CD14-positive monocyte (primary cell): ENCODE measurements around the gene KDR. TPM values are rescaled to one million over a fixed set of nuclear protein-coding genes. Genes with fewer than 3 reads are reported as not detected.

Source experiments
- DNase-seq, 3 donors: peaks; one replicate each; pipeline ENCODE4 v3.0.0-alpha.2; 2011 to 2022
- H2AFZ ChIP-seq: 2 replicates; pipeline ENCODE4 v1.6.0; 2012; ENCODE audit warnings: mild to moderate bottlenecking, low read depth, low read length, inconsistent platforms; ENCODE audit not compliant: insufficient read depth, poor library complexity, severe bottlenecking
- H3K27ac ChIP-seq, 2 donors: 1 replicate in 1 of 2; 2 replicates in 1 of 2; pipeline ENCODE4 v1.5.1; 2012 to 2013; ENCODE audit warnings: low read length in 2 of 2, control low read depth in 1 of 2, inconsistent platforms in 1 of 2, low read depth in 1 of 2, mild to moderate bottlenecking in 1 of 2
- H3K27me3 ChIP-seq, 2 donors: one replicate each; pipeline versions ENCODE4 v1.6.0 to v1.6.1; 2011 to 2013; ENCODE audit warnings: low read length in 2 of 2; ENCODE audit not compliant: control insufficient read depth in 2 of 2, insufficient read depth in 2 of 2
- H3K36me3 ChIP-seq, 2 donors: replicated peaks in 1 of 2; 1 replicate in 1 of 2; 2 replicates in 1 of 2; pipeline versions ENCODE4 v1.5.1 to v1.6.1; 2012 to 2013; ENCODE audit warnings: low read length in 2 of 2, control low read depth in 1 of 2, inconsistent platforms in 1 of 2, mild to moderate bottlenecking in 1 of 2; ENCODE audit not compliant: insufficient read depth in 2 of 2, control insufficient read depth in 1 of 2
- H3K4me1 ChIP-seq, 2 donors: 1 replicate in 1 of 2; 2 replicates in 1 of 2; pipeline versions ENCODE4 v1.5.1 to v1.6.1; 2012 to 2013; ENCODE audit warnings: low read length in 2 of 2, control low read depth in 1 of 2, inconsistent platforms in 1 of 2, mild to moderate bottlenecking in 1 of 2, moderate library complexity in 1 of 2; ENCODE audit not compliant: insufficient read depth in 2 of 2, control insufficient read depth in 1 of 2
- H3K4me2 ChIP-seq: replicated peaks from 2 replicates; pipeline ENCODE3; 2012; ENCODE audit warnings: low read length, moderate library complexity, mild to moderate bottlenecking; ENCODE audit not compliant: poor library complexity, severe bottlenecking; ENCODE audit errors: extremely low read depth
- H3K4me3 ChIP-seq, 3 experiments: fragments of 200-600 bp in 1 of 3; sonication (generic) in 1 of 3; replicated peaks in 1 of 3; 1 replicate in 2 of 3; 2 replicates in 1 of 3; pipeline ENCODE4 v1.5.1; 2011 to 2013; ENCODE audit warnings: low read length in 3 of 3, mild to moderate bottlenecking in 3 of 3, control low read depth in 2 of 3, low read depth in 2 of 3, inconsistent platforms in 1 of 3, moderate library complexity in 1 of 3
- H3K79me2 ChIP-seq: 2 replicates; pipeline ENCODE4 v1.6.0; 2012; ENCODE audit warnings: mild to moderate bottlenecking, control low read depth, inconsistent platforms, low read length, moderate library complexity; ENCODE audit not compliant: insufficient read depth
- H3K9ac ChIP-seq: 2 replicates; pipeline ENCODE4 v1.6.0; 2017; ENCODE audit warnings: low read length, mild to moderate bottlenecking; ENCODE audit not compliant: insufficient read depth, poor library complexity, severe bottlenecking
- H3K9me3 ChIP-seq, 2 donors: replicated peaks in 1 of 2; 1 replicate in 1 of 2; 2 replicates in 1 of 2; pipeline versions ENCODE4 v1.5.1 to v1.6.1; 2012 to 2013; ENCODE audit warnings: low read length in 2 of 2, control low read depth in 1 of 2; ENCODE audit not compliant: control insufficient read depth in 1 of 2, insufficient read depth in 1 of 2
- H4K20me1 ChIP-seq: 2 replicates; pipeline ENCODE4 v1.6.0; 2012; ENCODE audit warnings: mild to moderate bottlenecking, low read length, control low read depth, moderate library complexity; ENCODE audit not compliant: insufficient read depth
- H3K27ac Mint-ChIP-seq, 7 donors: one replicate each; pipeline ENCODE4 v1.8.0; 2020; ENCODE audit warnings: mild to moderate bottlenecking in 7 of 7, mixed read lengths in 7 of 7, moderate library complexity in 6 of 7, inconsistent platforms in 2 of 7
- H3K27me3 Mint-ChIP-seq, 3 donors: one replicate each; pipeline ENCODE4 v1.8.0; 2021 to 2022; ENCODE audit warnings: low read depth in 3 of 3, mild to moderate bottlenecking in 3 of 3, mixed read lengths in 3 of 3, moderate library complexity in 3 of 3, inconsistent platforms in 1 of 3
- H3K36me3 Mint-ChIP-seq, 2 donors: one replicate each; pipeline ENCODE4 v1.8.0; 2020; ENCODE audit warnings: mixed read lengths in 2 of 2, inconsistent platforms in 1 of 2, mild to moderate bottlenecking in 1 of 2
- H3K4me1 Mint-ChIP-seq: one replicate; pipeline ENCODE4 v1.8.0; 2020; ENCODE audit warnings: mild to moderate bottlenecking, mixed read lengths
- H3K4me3 Mint-ChIP-seq, 2 donors: one replicate each; pipeline ENCODE4 v1.8.0; 2020; ENCODE audit warnings: mild to moderate bottlenecking in 2 of 2, mixed read lengths in 2 of 2, moderate library complexity in 1 of 2
- H3K9me3 Mint-ChIP-seq, 7 donors: one replicate each; pipeline ENCODE4 v1.8.0; 2020 to 2022; ENCODE audit warnings: mixed read lengths in 7 of 7, mild to moderate bottlenecking in 6 of 7, moderate library complexity in 6 of 7, inconsistent platforms in 2 of 7
- WGBS: methylation state at CpG from one replicate; pipeline ENCODE4 v1.1.5; 2013; ENCODE audit warnings: missing lambda C conversion rate; ENCODE audit not compliant: insufficient coverage; 5-methylcytosine and 5-hydroxymethylcytosine counted together
- intact Hi-C, 2 donors: fragments of 100-400 bp; cut with micrococcal nuclease; formaldehyde crosslinking; loops; one replicate each; pipeline versions ENCODE4 v1.15.0 to v1.15.1; 2023
- polyA plus RNA-seq, 3 donors: library from polyadenylated mRNA; depleted of rRNA in 1 of 3; unstranded in 2 of 3; stranded (reverse) in 1 of 3; fragments of 300-500 nt in 2 of 3; fragments of >200 nt in 1 of 3; fragmentation: Illumina TruSeq in 2 of 3; gene quantifications; 1 replicate in 2 of 3; 2 replicates in 1 of 3; pipeline ENCODE4 v1.2.3, GENCODE V29; 2012 to 2021
- TF ChIP-seq, protein P1 (sequence below): fragments of 200-600 bp; IDR thresholded peaks from one replicate; pipeline ENCODE4 v1.8.0; 2022; ENCODE audit warnings: antibody characterized with exemption, mild to moderate bottlenecking

Gene KDR
- polyA plus RNA-seq, 3 donors, result not detected

DNA sequence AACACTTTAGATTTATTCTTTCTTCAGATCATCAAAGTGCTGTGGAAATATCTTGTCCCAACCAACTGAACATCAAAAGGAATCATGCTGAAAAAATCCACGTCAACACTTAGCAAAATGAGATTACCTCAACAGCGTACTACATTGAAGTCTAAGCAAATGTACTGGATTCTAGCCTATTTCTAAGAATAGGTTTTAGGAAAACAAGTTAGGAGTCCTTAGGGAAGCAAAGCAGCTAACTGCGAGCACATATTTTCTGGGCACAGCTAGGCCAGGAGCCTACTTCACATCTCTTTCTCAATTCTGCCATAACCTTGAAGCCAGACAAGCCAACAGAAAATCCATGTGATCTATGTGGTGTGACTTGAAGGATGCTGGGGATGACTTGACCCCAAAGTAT lies 22.2 kb downstream of the KDR start:
- H3K9me3 Mint-ChIP-seq, result peaks cover 0 to 3% (median 0%) of the 10 kb centered on the region in 7 donors
- Histone ChIP-seq H3K27me3 (peaks cover 0 to 2% of the 10 kb centered on the region in 2 donors), H4K20me1 (no peaks in the 10 kb centered on the region), H3K4me2 (no peak overlapping the region), H2AFZ (no peak overlapping the region), H3K79me2 (no peaks in the 10 kb centered on the region), H3K36me3 (no peaks in the 10 kb centered on the region), H3K9ac (no peak overlapping the region), H3K9me3 (no peaks in the 10 kb centered on the region), H3K4me1 (no peaks in the 10 kb centered on the region), H3K27ac (no peak overlapping the region), H3K4me3 (no peak overlapping the region)
- intact Hi-C loops, result no loop called here
- DNase-seq, result no peak
- TF ChIP-seq, protein P1, sequence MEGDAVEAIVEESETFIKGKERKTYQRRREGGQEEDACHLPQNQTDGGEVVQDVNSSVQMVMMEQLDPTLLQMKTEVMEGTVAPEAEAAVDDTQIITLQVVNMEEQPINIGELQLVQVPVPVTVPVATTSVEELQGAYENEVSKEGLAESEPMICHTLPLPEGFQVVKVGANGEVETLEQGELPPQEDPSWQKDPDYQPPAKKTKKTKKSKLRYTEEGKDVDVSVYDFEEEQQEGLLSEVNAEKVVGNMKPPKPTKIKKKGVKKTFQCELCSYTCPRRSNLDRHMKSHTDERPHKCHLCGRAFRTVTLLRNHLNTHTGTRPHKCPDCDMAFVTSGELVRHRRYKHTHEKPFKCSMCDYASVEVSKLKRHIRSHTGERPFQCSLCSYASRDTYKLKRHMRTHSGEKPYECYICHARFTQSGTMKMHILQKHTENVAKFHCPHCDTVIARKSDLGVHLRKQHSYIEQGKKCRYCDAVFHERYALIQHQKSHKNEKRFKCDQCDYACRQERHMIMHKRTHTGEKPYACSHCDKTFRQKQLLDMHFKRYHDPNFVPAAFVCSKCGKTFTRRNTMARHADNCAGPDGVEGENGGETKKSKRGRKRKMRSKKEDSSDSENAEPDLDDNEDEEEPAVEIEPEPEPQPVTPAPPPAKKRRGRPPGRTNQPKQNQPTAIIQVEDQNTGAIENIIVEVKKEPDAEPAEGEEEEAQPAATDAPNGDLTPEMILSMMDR, result no peak
- H3K36me3 Mint-ChIP-seq, result no peaks in the 10 kb centered on the region
- H3K27me3 Mint-ChIP-seq, result peaks cover 0 to 6% (median 0%) of the 10 kb centered on the region in 3 donors
- no CpG with 5 or more reads among the region's 3 CpGs for WGBS
- no peaks in the 10 kb centered on the region for H3K4me1 Mint-ChIP-seq
- H3K4me3 Mint-ChIP-seq, result no peak overlapping the region
- H3K27ac Mint-ChIP-seq, result no peak overlapping the region

DNA sequence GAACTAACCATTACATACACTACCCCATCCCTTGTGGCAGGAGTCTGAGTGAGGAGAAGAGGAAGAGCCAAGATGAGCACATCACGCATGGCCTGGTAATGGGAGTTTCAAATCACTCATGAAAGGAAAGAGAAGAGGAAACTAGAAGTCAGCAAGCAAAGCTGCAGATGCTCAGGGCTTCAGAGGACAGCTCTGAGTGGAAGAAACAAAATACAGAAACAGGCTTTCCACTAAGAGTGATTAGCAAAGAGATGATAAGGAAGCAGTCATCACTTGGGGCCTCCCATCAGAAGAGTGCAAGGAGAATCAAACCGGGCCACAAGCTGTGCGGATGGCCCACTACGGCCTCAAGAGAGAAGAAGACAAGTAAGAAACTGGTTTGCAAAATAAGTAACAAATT lies 25.6 kb downstream of the KDR start:
- Histone ChIP-seq H3K27ac (no peak overlapping the region), H4K20me1 (no peaks in the 10 kb centered on the region), H3K79me2 (no peaks in the 10 kb centered on the region), H3K9me3 (no peaks in the 10 kb centered on the region), H3K4me1 (no peaks in the 10 kb centered on the region), H3K36me3 (no peaks in the 10 kb centered on the region), H3K9ac (no peak overlapping the region), H3K4me3 (no peak overlapping the region), H3K27me3 (no peaks in the 10 kb centered on the region), H2AFZ (no peak overlapping the region), H3K4me2 (no peak overlapping the region)
- H3K4me1 Mint-ChIP-seq, result no peaks in the 10 kb centered on the region
- DNase-seq, result no peak
- H3K27me3 Mint-ChIP-seq, result peaks cover 0 to 2% (median 2%) of the 10 kb centered on the region in 3 donors
- H3K4me3 Mint-ChIP-seq, result no peak overlapping the region
- intact Hi-C loops, result no loop called here
- H3K9me3 Mint-ChIP-seq, result no peaks in the 10 kb centered on the region
- H3K27ac Mint-ChIP-seq, result no peak overlapping the region
- TF ChIP-seq, protein P1, result no peak
- WGBS, result 93% methylated on average over 3 of the region's 4 CpGs
- no peaks in the 10 kb centered on the region for H3K36me3 Mint-ChIP-seq
